CD4-positive, alpha-beta T cell (primary cell): ENCODE measurements around the gene PCDHGB5. TPM values are rescaled to one million over a fixed set of nuclear protein-coding genes. Genes with fewer than 3 reads are reported as not detected.

Source experiments
- ATAC-seq: fragments of 200-7000 bp; cut with Tn5 transposase; one replicate; pipeline ENCODE4 v1.10.0; 2022; ENCODE audit warnings: mild to moderate bottlenecking; ENCODE audit not compliant: poor library complexity
- CTCF ChIA-PET: fragments of 350-600 bp; sonication (Branson Sonifier 250); formaldehyde crosslinking; loops from one replicate; lab custom pipeline; 2021; ENCODE audit warnings: antibody characterized with exemption, inconsistent platforms; lab: Charles Lee
- POLR2A ChIA-PET: fragments of 350-600 bp; sonication (Branson Sonifier 250); formaldehyde crosslinking; loops from one replicate; lab custom pipeline; 2021; ENCODE audit warnings: antibody characterized with exemption, inconsistent platforms; lab: Charles Lee
- DNase-seq, 14 experiments: peaks; one replicate each; pipeline ENCODE4 v3.0.0-alpha.2; 2013 to 2020; ENCODE audit warnings: mixed read lengths in 2 of 14
- H3K27ac ChIP-seq, 2 donors: one replicate each; pipeline versions ENCODE4 v1.5.1 to v1.7.0; 2013; ENCODE audit warnings: low read length in 2 of 2, low read depth in 1 of 2, mild to moderate bottlenecking in 1 of 2
- H3K27me3 ChIP-seq, 2 experiments: 1 replicate in 1 of 2; 2 replicates in 1 of 2; pipeline versions ENCODE4 v1.6.1 to v1.7.0; 2013; ENCODE audit warnings: low read length in 2 of 2, control low read depth in 1 of 2, mild to moderate bottlenecking in 1 of 2, moderate library complexity in 1 of 2; ENCODE audit not compliant: insufficient read depth in 2 of 2, control insufficient read depth in 1 of 2
- H3K36me3 ChIP-seq: one replicate; pipeline ENCODE4 v1.6.1; 2013; ENCODE audit warnings: low read length, control low read depth; ENCODE audit not compliant: insufficient read depth
- H3K4me1 ChIP-seq: one replicate; pipeline ENCODE4 v1.6.1; 2013; ENCODE audit warnings: low read length, control low read depth; ENCODE audit not compliant: insufficient read depth
- H3K4me3 ChIP-seq: one replicate; pipeline ENCODE4 v1.5.1; 2013; ENCODE audit warnings: mild to moderate bottlenecking, low read length, moderate library complexity
- H3K9me3 ChIP-seq, 2 experiments: 1 replicate in 1 of 2; 2 replicates in 1 of 2; pipeline versions ENCODE4 v1.6.1 to v1.7.0; 2013; ENCODE audit warnings: low read length in 2 of 2, mild to moderate bottlenecking in 2 of 2, control low read depth in 1 of 2, moderate library complexity in 1 of 2; ENCODE audit not compliant: control insufficient read depth in 1 of 2, insufficient read depth in 1 of 2
- H3K27ac Mint-ChIP-seq: one replicate; pipeline ENCODE4 v1.8.0; 2020; ENCODE audit warnings: mixed read lengths
- H3K27me3 Mint-ChIP-seq: one replicate; pipeline ENCODE4 v1.8.0; 2021; ENCODE audit warnings: mixed read lengths
- H3K36me3 Mint-ChIP-seq: one replicate; pipeline ENCODE4 v1.8.0; 2021; ENCODE audit warnings: low read depth, mixed read lengths
- H3K4me1 Mint-ChIP-seq: one replicate; pipeline ENCODE4 v1.8.0; 2021; ENCODE audit warnings: low read depth, mixed read lengths
- H3K4me3 Mint-ChIP-seq: one replicate; pipeline ENCODE4 v1.8.0; 2020; ENCODE audit warnings: mild to moderate bottlenecking, mixed read lengths
- H3K9me3 Mint-ChIP-seq: one replicate; pipeline ENCODE4 v1.8.0; 2020; ENCODE audit warnings: mixed read lengths
- intact Hi-C, 2 experiments: fragments of 100-400 bp; cut with DNase I in 1 of 2; cut with micrococcal nuclease in 1 of 2; formaldehyde crosslinking; loops; one replicate each; pipeline versions ENCODE4 v1.15.1 to v1.9.0; 2023 to 2025; cut with DNase I, micrococcal nuclease
- total RNA-seq, 174 experiments: library from RNA in 2 of 174; stranded (reverse) in 2 of 174; gene quantifications; one replicate each; pipeline ENCODE4 v1.2.3 and lab custom pipeline; 2021 to 2026
- TF ChIP-seq, protein P1 (sequence below): fragments of 200-600 bp; IDR thresholded peaks from one replicate; pipeline ENCODE4 v1.8.0; 2022; ENCODE audit warnings: antibody characterized with exemption, mild to moderate bottlenecking

The PCDHGB5 gene
- total RNA-seq, 2 experiments from 2014 or later, result 0.14 to 0.20 TPM

DNA sequence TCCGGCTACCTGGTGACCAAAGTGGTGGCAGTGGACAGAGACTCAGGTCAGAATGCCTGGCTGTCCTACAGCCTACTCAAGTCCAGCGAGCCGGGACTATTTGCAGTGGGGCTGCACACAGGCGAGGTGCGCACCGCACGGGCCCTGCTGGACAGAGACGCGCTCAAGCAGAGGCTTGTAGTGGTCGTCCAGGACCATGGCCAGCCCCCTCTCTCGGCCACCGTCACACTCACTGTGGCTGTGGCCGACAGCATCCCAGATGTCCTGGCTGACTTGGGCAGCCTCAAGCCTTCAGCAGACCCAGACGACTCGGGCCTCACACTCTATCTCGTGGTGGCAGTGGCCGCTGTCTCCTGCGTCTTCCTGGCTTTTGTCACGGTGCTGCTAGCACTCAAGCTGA lies 40.8 kb upstream of the PCDHGB5 start:
- POLR2A ChIA-PET, result no interaction called here
- Mint-ChIP-seq H3K36me3 (peaks cover 32% of the 10 kb centered on the region), H3K4me1 (peaks cover 6% of the 10 kb centered on the region), H3K4me3 (no peak overlapping the region), H3K9me3 (peaks cover 22% of the 10 kb centered on the region), H3K27ac (no peak overlapping the region), H3K27me3 (peaks cover 94% of the 10 kb centered on the region)
- H3K36me3 ChIP-seq, result no peaks in the 10 kb centered on the region
- H3K27me3 ChIP-seq, result peaks cover 46 to 83% of the 10 kb centered on the region in 2 experiments
- TF ChIP-seq, protein P1, sequence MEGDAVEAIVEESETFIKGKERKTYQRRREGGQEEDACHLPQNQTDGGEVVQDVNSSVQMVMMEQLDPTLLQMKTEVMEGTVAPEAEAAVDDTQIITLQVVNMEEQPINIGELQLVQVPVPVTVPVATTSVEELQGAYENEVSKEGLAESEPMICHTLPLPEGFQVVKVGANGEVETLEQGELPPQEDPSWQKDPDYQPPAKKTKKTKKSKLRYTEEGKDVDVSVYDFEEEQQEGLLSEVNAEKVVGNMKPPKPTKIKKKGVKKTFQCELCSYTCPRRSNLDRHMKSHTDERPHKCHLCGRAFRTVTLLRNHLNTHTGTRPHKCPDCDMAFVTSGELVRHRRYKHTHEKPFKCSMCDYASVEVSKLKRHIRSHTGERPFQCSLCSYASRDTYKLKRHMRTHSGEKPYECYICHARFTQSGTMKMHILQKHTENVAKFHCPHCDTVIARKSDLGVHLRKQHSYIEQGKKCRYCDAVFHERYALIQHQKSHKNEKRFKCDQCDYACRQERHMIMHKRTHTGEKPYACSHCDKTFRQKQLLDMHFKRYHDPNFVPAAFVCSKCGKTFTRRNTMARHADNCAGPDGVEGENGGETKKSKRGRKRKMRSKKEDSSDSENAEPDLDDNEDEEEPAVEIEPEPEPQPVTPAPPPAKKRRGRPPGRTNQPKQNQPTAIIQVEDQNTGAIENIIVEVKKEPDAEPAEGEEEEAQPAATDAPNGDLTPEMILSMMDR, result no peak
- no peak overlapping the region for H3K27ac ChIP-seq
- intact Hi-C loops, result no loop called here
- no peak overlapping the region for H3K4me3 ChIP-seq
- CTCF ChIA-PET, result no interaction called here
- peaks cover 9% of the 10 kb centered on the region for H3K4me1 ChIP-seq
- DNase-seq, result no peak
- peaks cover 27 to 48% of the 10 kb centered on the region in 2 experiments for H3K9me3 ChIP-seq
- ATAC-seq, result no peak

DNA sequence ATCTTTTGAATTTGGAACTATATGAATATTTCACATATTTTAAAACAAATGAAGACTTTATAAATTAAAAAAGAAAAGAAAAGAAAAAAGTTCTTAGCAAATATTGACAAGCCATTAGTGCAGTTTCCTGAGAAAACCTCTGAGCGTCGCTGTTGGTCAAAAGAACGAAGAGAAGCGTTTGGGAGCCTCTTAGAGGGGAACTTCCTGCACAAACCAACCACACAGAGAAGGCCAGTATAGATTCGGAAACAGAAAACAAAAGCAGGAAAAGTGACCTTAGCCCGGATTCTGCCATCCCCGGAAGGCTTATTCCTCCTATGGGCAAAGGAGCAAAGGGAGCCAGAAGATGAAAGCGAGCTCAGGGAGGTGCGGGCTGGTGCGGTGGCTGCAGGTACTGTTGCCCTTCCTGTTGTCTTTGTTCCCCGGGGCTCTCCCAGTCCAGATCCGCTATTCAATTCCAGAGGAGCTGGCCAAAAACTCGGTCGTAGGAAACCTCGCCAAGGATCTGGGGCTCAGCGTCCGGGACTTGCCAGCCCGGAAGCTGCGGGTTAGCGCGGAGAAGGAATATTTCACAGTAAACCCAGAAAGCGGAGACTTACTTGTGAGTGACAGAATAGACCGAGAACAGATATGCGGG lies 37.8 kb upstream of the PCDHGB5 start, which contains the start of gene PCDHGB2:
TSS of gene PCDHGB2 (plus strand) at position 205 of the 637 bp plus-strand sequence. CDS start at position 347, 142 bp downstream.
- peak within 1 kb of the TSS; percentile 81 for H3K4me3 Mint-ChIP-seq
- Histone ChIP-seq H3K4me1 (peaks cover 8% of the 10 kb centered on the region), H3K27me3 (peaks cover 55 to 88% of the 10 kb centered on the region in 2 experiments), H3K27ac (no peak within 1 kb of the TSS), H3K36me3 (no peaks in the 10 kb centered on the region), H3K9me3 (peaks cover 44 to 52% of the 10 kb centered on the region in 2 experiments), H3K4me3 (peak within 1 kb of the TSS; percentile 45)
- intact Hi-C loops, result loop anchor here (10.0 kb wide), 2 partner anchors 55 to 135 kb away; partner anchors contain the start of genes PCDHB14 (in 1 of the 2), PCDHGA10 (in 1 of the 2) and PCDHGB7 (in 1 of the 2)
- H3K36me3 Mint-ChIP-seq, result peaks cover 42% of the 10 kb centered on the region
- H3K27me3 Mint-ChIP-seq, result peaks cover 91% of the 10 kb centered on the region
- ChIA-PET CTCF (interaction anchor here (0.9 to 1.5 kb wide), 2 partner anchors 10 to 204 kb away, joined by 3 to 6 read pairs; partner anchors contain the start of gene PCDHGB3), POLR2A (no interaction called here)
- ATAC-seq, result no peak
- H3K9me3 Mint-ChIP-seq, result peaks cover 28% of the 10 kb centered on the region
- H3K27ac Mint-ChIP-seq, result no peak within 1 kb of the TSS
- H3K4me1 Mint-ChIP-seq, result peaks cover 6% of the 10 kb centered on the region
- peak in 3 of 14 experiments; percentile 48 to 58 (median 50) for DNase-seq
- TF ChIP-seq, protein P1, result no peak

DNA sequence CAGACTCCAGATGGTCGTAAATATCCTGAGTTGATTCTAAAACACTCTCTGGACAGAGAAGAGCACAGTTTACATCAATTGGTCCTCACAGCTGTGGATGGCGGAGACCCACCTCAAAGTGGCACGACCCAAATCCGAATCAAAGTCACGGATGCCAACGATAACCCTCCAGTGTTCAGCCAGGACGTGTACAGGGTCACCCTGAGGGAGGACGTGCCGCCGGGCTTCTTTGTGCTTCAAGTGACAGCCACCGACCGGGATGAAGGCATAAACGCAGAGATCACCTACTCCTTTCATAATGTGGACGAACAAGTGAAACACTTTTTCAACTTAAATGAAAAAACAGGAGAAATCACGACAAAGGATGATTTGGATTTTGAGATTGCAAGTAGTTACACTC lies 37.1 kb upstream of the PCDHGB5 start:
- DNase-seq (no peak), ATAC-seq (no peak)
- Mint-ChIP-seq H3K36me3 (peaks cover 47% of the 10 kb centered on the region), H3K4me1 (peaks cover 6% of the 10 kb centered on the region), H3K4me3 (no peak overlapping the region), H3K27me3 (peaks cover 91% of the 10 kb centered on the region), H3K9me3 (peaks cover 32% of the 10 kb centered on the region), H3K27ac (no peak overlapping the region)
- Histone ChIP-seq H3K9me3 (peaks cover 44 to 52% of the 10 kb centered on the region in 2 experiments), H3K27me3 (peaks cover 55 to 88% of the 10 kb centered on the region in 2 experiments), H3K4me1 (peaks cover 3% of the 10 kb centered on the region), H3K4me3 (no peak overlapping the region), H3K36me3 (no peaks in the 10 kb centered on the region), H3K27ac (no peak overlapping the region)
- intact Hi-C loops, result loop anchor here (10.0 kb wide), 2 partner anchors 54 to 136 kb away; partner anchors contain the start of genes PCDHB14 (in 1 of the 2), PCDHGA10 (in 1 of the 2) and PCDHGB7 (in 1 of the 2)
- TF ChIP-seq, protein P1, result no peak
- ChIA-PET CTCF (interaction anchor here (0.9 kb wide), 1 partner anchor 10 kb away, joined by 3 read pairs; the partner anchor contains the start of gene PCDHGB3), POLR2A (no interaction called here)
